ENCODE data around the gene AP2A2.

Gene AP2A2

DNA sequence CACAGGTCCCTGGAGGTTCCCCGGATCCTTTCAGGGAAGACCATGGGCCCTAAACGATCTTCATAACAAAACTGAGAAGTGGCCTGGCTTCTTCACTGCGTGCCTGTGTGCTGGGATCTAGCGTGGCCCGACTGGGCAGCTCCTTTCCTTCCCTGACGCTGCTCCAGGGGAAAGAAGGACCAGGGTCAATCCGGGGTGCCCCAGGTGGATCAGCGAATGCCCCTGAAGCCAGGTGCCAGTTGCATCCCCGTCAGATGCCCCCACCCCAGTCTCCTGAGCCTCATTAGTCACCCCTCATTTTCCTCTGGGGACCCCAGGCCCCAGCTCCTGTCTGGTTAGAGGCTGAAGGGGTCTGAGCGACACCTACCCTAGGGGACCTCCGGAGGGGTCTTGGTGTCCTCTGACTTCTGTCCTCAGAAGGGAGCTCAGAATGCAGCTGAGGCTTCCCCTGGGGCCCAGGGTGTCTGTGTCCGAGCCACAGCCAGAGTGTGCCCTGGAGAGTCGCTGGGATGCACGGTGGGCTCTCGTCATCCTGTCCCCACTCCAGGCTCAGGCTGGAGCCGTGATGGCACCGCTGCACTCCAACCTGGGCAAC lies 129.5 kb downstream of the AP2A2 start:
- Histone ChIP-seq H4K91ac (ENCODE audit: low read length) (no peak overlapping the region), H3K9me3 (ENCODE audit: control insufficient read depth, low read length) (no peaks in the 10 kb centered on the region), H3K4me2 (ENCODE audit: low read length, poor library complexity, severe bottlenecking) (no peak overlapping the region), H3K36me3 (ENCODE audit: control insufficient read depth in 1 of 2, insufficient read depth in 2 of 2, low read depth in 1 of 2, low read length in 2 of 2) (no peaks in the 10 kb centered on the region), H3K79me1 (replicated peaks; ENCODE audit: low read length, poor library complexity, severe bottlenecking) (no peaks in the 10 kb centered on the region), H2AFZ (ENCODE audit: low read depth, low read length) (no peak overlapping the region), H3K4me3 (ENCODE audit: insufficient read depth in 1 of 2, low read depth in 1 of 2, low read length in 2 of 2) (no peak overlapping the region), H3K23ac (ENCODE audit: low read length in 2 of 2) (no peak overlapping the region), H3K27me3 (ENCODE audit: control insufficient read depth in 1 of 2, insufficient read depth in 1 of 2, low read length in 2 of 2) (peaks cover 16 to 72% of the 10 kb centered on the region in 2 experiments), H2BK5ac (ENCODE audit: low read depth, low read length, poor library complexity, severe bottlenecking) (no peak overlapping the region), H3K4ac (ENCODE audit: low read depth in 1 of 2, low read length in 2 of 2) (no peak overlapping the region), H3K9ac (ENCODE audit: low read length) (no peak overlapping the region), H3K4me1 (ENCODE audit: control insufficient read depth, insufficient read depth, low read depth, low read length) (peaks cover 25% of the 10 kb centered on the region), H3K14ac (ENCODE audit: low read length in 2 of 2) (no peak overlapping the region), H2AK5ac (ENCODE audit: low read length, severe bottlenecking) (no peak overlapping the region), H2BK12ac (ENCODE audit: low read length in 2 of 2) (no peak overlapping the region), H4K8ac (ENCODE audit: low read length) (no peak overlapping the region), H2BK120ac (ENCODE audit: low read depth, low read length) (no peak overlapping the region), H2BK15ac (ENCODE audit: low read depth, poor library complexity, severe bottlenecking) (no peak overlapping the region), H3K27ac (ENCODE audit: low read length, poor library complexity, severe bottlenecking) (no peak overlapping the region), H3K18ac (ENCODE audit: low read depth in 1 of 2, low read length in 2 of 2) (no peak overlapping the region)
- WGBS = 87% methylated on average over 16 of the region's 17 CpGs
- DNase-seq = no peak

DNA sequence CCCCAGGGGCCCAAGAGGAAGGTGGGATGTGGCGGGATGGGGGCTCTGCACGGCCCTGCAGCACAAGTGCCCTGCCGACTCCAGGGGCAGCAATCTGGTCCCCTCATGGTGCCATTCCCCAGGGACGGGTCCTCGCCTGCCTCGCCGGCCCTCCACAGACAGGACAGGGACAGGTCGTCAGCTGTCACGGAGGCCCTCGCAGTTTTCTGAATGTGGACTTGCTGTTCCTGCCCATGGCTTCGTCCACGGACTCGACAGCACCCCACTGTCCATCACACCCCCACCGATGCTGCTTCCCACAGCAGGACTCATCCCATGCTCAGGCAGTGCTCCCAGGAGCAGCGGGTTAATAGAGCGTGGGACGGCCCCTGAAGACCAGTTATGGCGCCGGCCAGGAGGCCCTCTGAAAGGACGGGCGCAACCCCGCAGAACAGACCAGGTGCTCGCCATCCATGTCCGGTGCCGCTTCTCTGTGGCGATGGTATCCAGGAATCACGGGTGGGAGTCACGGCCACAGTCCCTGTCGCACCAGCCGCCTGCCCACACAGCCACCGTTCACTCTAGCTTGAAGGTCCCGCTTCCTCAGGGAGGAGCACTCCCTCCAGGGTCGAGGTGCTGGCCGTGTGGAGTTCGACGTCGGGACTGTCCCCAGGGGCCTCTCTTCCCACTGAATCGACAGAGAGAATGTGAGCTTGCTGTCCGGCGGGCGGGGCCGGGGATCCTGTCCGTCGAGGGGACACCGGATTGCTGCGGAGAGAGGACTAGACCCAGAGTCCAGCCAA lies 130.5 kb downstream of the AP2A2 start:
- no peak overlapping the region for H2BK15ac ChIP-seq (ENCODE audit: low read depth, poor library complexity, severe bottlenecking)
- no peak overlapping the region for H4K91ac ChIP-seq (ENCODE audit: low read length)
- H4K8ac ChIP-seq (ENCODE audit: low read length) = no peak overlapping the region
- no peaks in the 10 kb centered on the region for H3K79me1 ChIP-seq (replicated peaks; ENCODE audit: low read length, poor library complexity, severe bottlenecking)
- H3K4me3 ChIP-seq (ENCODE audit: insufficient read depth in 1 of 2, low read depth in 1 of 2, low read length in 2 of 2) = no peak overlapping the region
- no peak overlapping the region for H2BK5ac ChIP-seq (ENCODE audit: low read depth, low read length, poor library complexity, severe bottlenecking)
- no peak overlapping the region for H3K18ac ChIP-seq (ENCODE audit: low read depth in 1 of 2, low read length in 2 of 2)
- no peak overlapping the region for H2AK5ac ChIP-seq (ENCODE audit: low read length, severe bottlenecking)
- H3K9me3 ChIP-seq (ENCODE audit: control insufficient read depth, low read length) = no peaks in the 10 kb centered on the region
- H3K4me1 ChIP-seq (ENCODE audit: control insufficient read depth, insufficient read depth, low read depth, low read length) = peaks cover 23% of the 10 kb centered on the region
- no peak overlapping the region for H2BK120ac ChIP-seq (ENCODE audit: low read depth, low read length)
- no peak overlapping the region for H3K14ac ChIP-seq (ENCODE audit: low read length in 2 of 2)
- H3K4me2 ChIP-seq (ENCODE audit: low read length, poor library complexity, severe bottlenecking) = no peak overlapping the region
- DNase-seq = no peak
- H3K27ac ChIP-seq (ENCODE audit: low read length, poor library complexity, severe bottlenecking) = no peak overlapping the region
- H3K23ac ChIP-seq (ENCODE audit: low read length in 2 of 2) = no peak overlapping the region
- H3K27me3 ChIP-seq (ENCODE audit: control insufficient read depth in 1 of 2, insufficient read depth in 1 of 2, low read length in 2 of 2) = peaks cover 16 to 63% of the 10 kb centered on the region in 2 experiments
- H3K36me3 ChIP-seq (ENCODE audit: control insufficient read depth in 1 of 2, insufficient read depth in 2 of 2, low read depth in 1 of 2, low read length in 2 of 2) = peaks cover 0 to 2% of the 10 kb centered on the region in 2 experiments
- no peak overlapping the region for H3K9ac ChIP-seq (ENCODE audit: low read length)
- no peak overlapping the region for H2BK12ac ChIP-seq (ENCODE audit: low read length in 2 of 2)
- no peak overlapping the region for H3K4ac ChIP-seq (ENCODE audit: low read depth in 1 of 2, low read length in 2 of 2)
- H2AFZ ChIP-seq (ENCODE audit: low read depth, low read length) = no peak overlapping the region
- WGBS = 92% methylated on average over 44 of the region's 46 CpGs

DNA sequence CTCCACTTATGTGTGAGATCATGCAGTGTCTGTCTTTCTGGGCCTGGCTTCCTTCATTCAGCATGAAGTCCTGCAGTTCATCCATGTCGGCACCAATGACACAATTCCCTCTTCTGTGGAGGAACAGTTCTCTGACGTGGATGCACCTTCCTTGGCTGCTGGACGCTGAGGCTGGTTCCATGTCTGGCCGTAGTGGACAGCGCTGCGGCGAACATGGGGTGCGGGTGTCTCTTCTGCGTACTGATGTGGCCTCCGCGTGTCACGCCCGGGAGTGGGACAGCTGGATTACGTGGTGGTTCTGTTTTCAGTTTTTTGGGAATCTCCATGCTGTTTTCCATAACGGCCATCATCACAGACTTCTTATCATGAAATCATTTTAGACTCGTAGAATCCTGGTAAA lies 132.1 kb downstream of the AP2A2 start:
- DNase-seq = no peak
- Histone ChIP-seq H3K23ac (ENCODE audit: low read length in 2 of 2) (no peak overlapping the region), H3K4me3 (ENCODE audit: insufficient read depth in 1 of 2, low read depth in 1 of 2, low read length in 2 of 2) (no peak overlapping the region), H3K27me3 (ENCODE audit: control insufficient read depth in 1 of 2, insufficient read depth in 1 of 2, low read length in 2 of 2) (peaks cover 26 to 47% of the 10 kb centered on the region in 2 experiments), H3K18ac (ENCODE audit: low read depth in 1 of 2, low read length in 2 of 2) (no peak overlapping the region), H2BK120ac (ENCODE audit: low read depth, low read length) (no peak overlapping the region), H3K9ac (ENCODE audit: low read length) (no peak overlapping the region), H2BK12ac (ENCODE audit: low read length in 2 of 2) (no peak overlapping the region), H3K36me3 (ENCODE audit: control insufficient read depth in 1 of 2, insufficient read depth in 2 of 2, low read depth in 1 of 2, low read length in 2 of 2) (peaks cover 0 to 2% of the 10 kb centered on the region in 2 experiments), H4K8ac (ENCODE audit: low read length) (no peak overlapping the region), H3K79me1 (replicated peaks; ENCODE audit: low read length, poor library complexity, severe bottlenecking) (no peaks in the 10 kb centered on the region), H3K9me3 (ENCODE audit: control insufficient read depth, low read length) (peaks cover 10% of the 10 kb centered on the region), H3K27ac (ENCODE audit: low read length, poor library complexity, severe bottlenecking) (no peak overlapping the region), H3K14ac (ENCODE audit: low read length in 2 of 2) (no peak overlapping the region), H2BK15ac (ENCODE audit: low read depth, poor library complexity, severe bottlenecking) (no peak overlapping the region), H2BK5ac (ENCODE audit: low read depth, low read length, poor library complexity, severe bottlenecking) (no peak overlapping the region), H3K4ac (ENCODE audit: low read depth in 1 of 2, low read length in 2 of 2) (no peak overlapping the region), H4K91ac (ENCODE audit: low read length) (no peak overlapping the region), H2AFZ (ENCODE audit: low read depth, low read length) (no peak overlapping the region), H3K4me1 (ENCODE audit: control insufficient read depth, insufficient read depth, low read depth, low read length) (peaks cover 20% of the 10 kb centered on the region), H2AK5ac (ENCODE audit: low read length, severe bottlenecking) (no peak overlapping the region), H3K4me2 (ENCODE audit: low read length, poor library complexity, severe bottlenecking) (no peak overlapping the region)
- 92% methylated on average over 13 of the region's 16 CpGs for WGBS

DNA sequence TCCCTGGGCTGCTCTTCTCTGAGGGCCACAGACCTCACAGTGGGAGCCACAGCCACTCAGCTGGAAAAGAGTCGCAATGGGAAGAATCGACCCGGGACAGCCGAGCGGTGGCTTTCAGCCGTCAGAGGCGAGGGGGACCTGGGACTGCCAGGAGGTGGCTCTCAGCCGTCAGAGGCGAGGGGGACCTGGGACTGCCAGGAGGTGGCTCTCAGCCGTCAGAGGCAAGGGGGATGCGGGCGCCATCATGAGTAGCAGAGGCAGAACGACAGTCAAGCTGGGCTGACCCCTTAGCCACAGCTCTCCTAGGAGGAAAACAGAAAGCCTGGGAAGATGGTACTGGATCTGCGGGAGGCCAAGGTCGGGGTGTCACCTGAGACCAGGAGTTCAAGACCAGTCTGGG lies 134.1 kb downstream of the AP2A2 start:
- no peak overlapping the region for H4K8ac ChIP-seq (ENCODE audit: low read length)
- H3K27ac ChIP-seq (ENCODE audit: low read length, poor library complexity, severe bottlenecking) = no peak overlapping the region
- peaks cover 0 to 2% of the 10 kb centered on the region in 2 experiments for H3K36me3 ChIP-seq (ENCODE audit: control insufficient read depth in 1 of 2, insufficient read depth in 2 of 2, low read depth in 1 of 2, low read length in 2 of 2)
- DNase-seq = no peak
- no peak overlapping the region for H4K91ac ChIP-seq (ENCODE audit: low read length)
- H3K14ac ChIP-seq (ENCODE audit: low read length in 2 of 2) = no peak overlapping the region
- H2BK15ac ChIP-seq (ENCODE audit: low read depth, poor library complexity, severe bottlenecking) = no peak overlapping the region
- no peak overlapping the region for H3K4ac ChIP-seq (ENCODE audit: low read depth in 1 of 2, low read length in 2 of 2)
- no peak overlapping the region for H3K4me2 ChIP-seq (ENCODE audit: low read length, poor library complexity, severe bottlenecking)
- no peak overlapping the region for H3K23ac ChIP-seq (ENCODE audit: low read length in 2 of 2)
- no peak overlapping the region for H3K9ac ChIP-seq (ENCODE audit: low read length)
- H3K79me1 ChIP-seq (replicated peaks; ENCODE audit: low read length, poor library complexity, severe bottlenecking) = no peaks in the 10 kb centered on the region
- H2AFZ ChIP-seq (ENCODE audit: low read depth, low read length) = no peak overlapping the region
- H3K4me3 ChIP-seq (ENCODE audit: insufficient read depth in 1 of 2, low read depth in 1 of 2, low read length in 2 of 2) = no peak overlapping the region
- H2BK120ac ChIP-seq (ENCODE audit: low read depth, low read length) = no peak overlapping the region
- peaks cover 10% of the 10 kb centered on the region for H3K4me1 ChIP-seq (ENCODE audit: control insufficient read depth, insufficient read depth, low read depth, low read length)
- H3K9me3 ChIP-seq (ENCODE audit: control insufficient read depth, low read length) = peaks cover 12% of the 10 kb centered on the region
- H2BK12ac ChIP-seq (ENCODE audit: low read length in 2 of 2) = no peak overlapping the region
- H3K27me3 ChIP-seq (ENCODE audit: control insufficient read depth in 1 of 2, insufficient read depth in 1 of 2, low read length in 2 of 2) = peaks cover 28 to 34% of the 10 kb centered on the region in 2 experiments
- H2AK5ac ChIP-seq (ENCODE audit: low read length, severe bottlenecking) = no peak overlapping the region
- 81% methylated on average over 15 of the region's 15 CpGs for WGBS
- no peak overlapping the region for H3K18ac ChIP-seq (ENCODE audit: low read depth in 1 of 2, low read length in 2 of 2)
- no peak overlapping the region for H2BK5ac ChIP-seq (ENCODE audit: low read depth, low read length, poor library complexity, severe bottlenecking)

All from mesenchymal stem cell (in vitro differentiated cells and primary cell).